Measurements from ENCODE around the gene COL4A3. TPM values are rescaled to one million over a fixed set of nuclear protein-coding genes. Genes with fewer than 3 reads are reported as not detected.

Gene COL4A3
- total RNA-seq, 3 donors from 2014 or later = 2.9 to 3.7 (median 3.3) TPM

- H3K27me3 ChIP-seq = no peaks in the 10 kb centered on the region
- intact Hi-C loops (cut with DNase I; ENCODE audit: low total_unique reads) = no loop called here
These were observed 28.1 kb downstream of the COL4A3 start for GRCh38 chr2:227192491-227192890.

GRCh38 chr2:227194219-227194618 lies 29.8 kb downstream of the COL4A3 start:
- no peak overlapping the region for H3K4me3 ChIP-seq
- no peaks in the 10 kb centered on the region for H3K9me3 ChIP-seq
- no peak for TF ChIP-seq CTCF (IDR thresholded peaks at IDR 0.05)
- no peak for TF ChIP-seq POLR2AphosphoS5 (IDR thresholded peaks at IDR 0.05)
- no peak for TF ChIP-seq POLR2A (IDR thresholded peaks at IDR 0.05)
- DNase-seq (ENCODE audit: low spot score in 2 of 2) = no peak
- no peaks in the 10 kb centered on the region for H3K27me3 ChIP-seq
- intact Hi-C loops (cut with DNase I; ENCODE audit: low total_unique reads) = no loop called here
- H3K27ac ChIP-seq = no peak overlapping the region
- no peaks in the 10 kb centered on the region for H3K4me1 ChIP-seq
- H3K36me3 ChIP-seq = no peaks in the 10 kb centered on the region

More at GRCh38 chr2:227192491-227192890, 28.1 kb downstream of the COL4A3 start:
- no peak for DNase-seq (ENCODE audit: low spot score in 2 of 2)
- H3K36me3 ChIP-seq = no peaks in the 10 kb centered on the region
- no peaks in the 10 kb centered on the region for H3K9me3 ChIP-seq
- no peaks in the 10 kb centered on the region for H3K4me1 ChIP-seq
- no peak overlapping the region for H3K4me3 ChIP-seq
- TF ChIP-seq POLR2AphosphoS5 (IDR thresholded peaks at IDR 0.05) = no peak
- TF ChIP-seq POLR2A (IDR thresholded peaks at IDR 0.05) = no peak
- TF ChIP-seq CTCF (IDR thresholded peaks at IDR 0.05) = no peak
- no peak overlapping the region for H3K27ac ChIP-seq

- TF ChIP-seq POLR2A (IDR thresholded peaks at IDR 0.05) (no peak), CTCF (IDR thresholded peaks at IDR 0.05) (no peak), POLR2AphosphoS5 (IDR thresholded peaks at IDR 0.05) (no peak)
- Histone ChIP-seq H3K36me3 (no peaks in the 10 kb centered on the region), H3K27ac (no peak overlapping the region), H3K9me3 (no peaks in the 10 kb centered on the region), H3K4me3 (no peak overlapping the region), H3K27me3 (no peaks in the 10 kb centered on the region), H3K4me1 (no peaks in the 10 kb centered on the region)
- DNase-seq (ENCODE audit: low spot score in 2 of 2) = no peak
- intact Hi-C loops (cut with DNase I; ENCODE audit: low total_unique reads) = no loop called here
These were observed 34.4 kb downstream of the COL4A3 start for GRCh38 chr2:227198866-227199265.

GRCh38 chr2:227201771-227202170 lies 37.3 kb downstream of the COL4A3 start:
- Histone ChIP-seq H3K4me3 (no peak overlapping the region), H3K9me3 (no peaks in the 10 kb centered on the region), H3K4me1 (no peaks in the 10 kb centered on the region), H3K36me3 (no peaks in the 10 kb centered on the region), H3K27me3 (no peaks in the 10 kb centered on the region), H3K27ac (no peak overlapping the region)
- TF ChIP-seq POLR2A (IDR thresholded peaks at IDR 0.05) (no peak), CTCF (IDR thresholded peaks at IDR 0.05) (no peak), POLR2AphosphoS5 (IDR thresholded peaks at IDR 0.05) (no peak)
- no peak for DNase-seq (ENCODE audit: low spot score in 2 of 2)
- intact Hi-C loops (cut with DNase I; ENCODE audit: low total_unique reads) = no loop called here

- no peaks in the 10 kb centered on the region for H3K27me3 ChIP-seq
These were observed 40.0 kb downstream of the COL4A3 start for GRCh38 chr2:227204452-227204851.

More at GRCh38 chr2:227204452-227204851, 40.0 kb downstream of the COL4A3 start:
- Histone ChIP-seq H3K36me3 (no peaks in the 10 kb centered on the region), H3K27ac (no peak overlapping the region), H3K4me1 (no peaks in the 10 kb centered on the region), H3K9me3 (no peaks in the 10 kb centered on the region), H3K4me3 (no peak overlapping the region)
- TF ChIP-seq CTCF (IDR thresholded peaks at IDR 0.05) (no peak), POLR2A (IDR thresholded peaks at IDR 0.05) (no peak), POLR2AphosphoS5 (IDR thresholded peaks at IDR 0.05) (no peak)
- intact Hi-C loops (cut with DNase I; ENCODE audit: low total_unique reads) = no loop called here
- no peak for DNase-seq (ENCODE audit: low spot score in 2 of 2)
